NCI-H526 (cell line): ENCODE measurements around the gene NPVF.

Experiments used
- DNase-seq, 2 experiments: peaks; one replicate each; lab custom pipeline; 2025; lab: John Stamatoyannopoulos, UW

NPVF gene

GRCh38 chr7:25228386-25228785 is at the start of gene NPVF:
Gene NPVF (minus strand): TSS chr7:25228486. CDS start chr7:25228439, 47 bp downstream.
- DNase-seq: no peak

- no peak for DNase-seq
These were observed 44.0 kb upstream of the NPVF start for GRCh38 chr7:25272265-25272664.

GRCh38 chr7:25263337-25263736 is 35.1 kb upstream of the NPVF start:
- DNase-seq: no peak

- no peak for DNase-seq
These were observed 34.3 kb upstream of the NPVF start for GRCh38 chr7:25262586-25262985.

- DNase-seq: no peak
These were observed 33.4 kb upstream of the NPVF start for GRCh38 chr7:25261545-25262140.

GRCh38 chr7:25260862-25261494 is 32.7 kb upstream of the NPVF start:
- DNase-seq: no peak

GRCh38 chr7:25259487-25260243 is 31.4 kb upstream of the NPVF start:
- peak; percentile 75 to 89 for DNase-seq

- peak in 1 of 2 experiments; percentile 17 for DNase-seq
These were observed 28.1 kb upstream of the NPVF start for GRCh38 chr7:25256333-25256819.

- DNase-seq: peak; percentile 55 to 74
These were observed 27.5 kb upstream of the NPVF start for GRCh38 chr7:25255611-25256332.

GRCh38 chr7:25254604-25255003 is 26.3 kb upstream of the NPVF start:
- peak; percentile 39 to 47 for DNase-seq

- DNase-seq: no peak
These were observed 25.4 kb upstream of the NPVF start for GRCh38 chr7:25253714-25254113.

- DNase-seq: no peak
These were observed 22.1 kb upstream of the NPVF start for GRCh38 chr7:25250386-25250785.

GRCh38 chr7:25249772-25250171 is 21.5 kb upstream of the NPVF start:
- no peak for DNase-seq

GRCh38 chr7:25246306-25246705 is 18.0 kb upstream of the NPVF start:
- no peak for DNase-seq

GRCh38 chr7:25244254-25245033 is 16.2 kb upstream of the NPVF start:
- no peak for DNase-seq

- DNase-seq: no peak
These were observed 14.4 kb upstream of the NPVF start for GRCh38 chr7:25242678-25243077.

- DNase-seq: no peak
These were observed 12.6 kb upstream of the NPVF start for GRCh38 chr7:25240896-25241295.

GRCh38 chr7:25240340-25240739 is 12.1 kb upstream of the NPVF start:
- DNase-seq: peak in 1 of 2 experiments; percentile 12

- no peak for DNase-seq
These were observed 11.6 kb upstream of the NPVF start for GRCh38 chr7:25239888-25240287.

- no peak for DNase-seq
These were observed 9.9 kb upstream of the NPVF start for GRCh38 chr7:25238066-25238725.

- DNase-seq: no peak
These were observed 7.2 kb upstream of the NPVF start for GRCh38 chr7:25235471-25235870.
